COLO829 (cell line): ENCODE measurements around the gene DENND2C.
A peak's percentile ranks its signal among the peaks of the same experiment; 100 is the strongest.
"Not testable (repeated sequence)": the region's sequence is repeated elsewhere in the genome, so short reads cannot be mapped to it uniquely, and the experiment has no call there.

Experiments
- DNase-seq: peaks from one replicate; pipeline ENCODE4 v3.0.0; 2012; ENCODE audit warnings: low spot score

DENND2C gene

GRCh38 chr1:114595602-114596001, 74.2 kb downstream of the DENND2C start:
- no peak for DNase-seq

GRCh38 chr1:114594046-114594445, 75.8 kb downstream of the DENND2C start:
- no peak for DNase-seq

- no peak for DNase-seq
Observed at GRCh38 chr1:114589122-114589521, 80.7 kb downstream of the DENND2C start.

GRCh38 chr1:114588196-114588689, 81.6 kb downstream of the DENND2C start:
- DNase-seq, result no peak

- DNase-seq, result no peak
Observed at GRCh38 chr1:114587203-114587991, 82.5 kb downstream of the DENND2C start.

GRCh38 chr1:114586513-114587047, 83.3 kb downstream of the DENND2C start:
- no peak for DNase-seq

- peak; percentile 2 for DNase-seq
Observed at GRCh38 chr1:114585231-114585630, 84.6 kb downstream of the DENND2C start.

- DNase-seq, result peak; percentile 91
Observed at GRCh38 chr1:114581335-114582287, 88.2 kb downstream of the DENND2C start, which contains the start of gene BCAS2. BCAS2 (minus strand) TSS chr1:114581615; CDS start chr1:114581591, 24 bp downstream.

GRCh38 chr1:114574365-114574764, 95.5 kb downstream of the DENND2C start:
- no peak for DNase-seq

GRCh38 chr1:114564141-114564540, 105.7 kb downstream of the DENND2C start:
- no peak for DNase-seq

GRCh38 chr1:114562978-114563510, 106.8 kb downstream of the DENND2C start:
- DNase-seq, result not testable (repeated sequence)

- no peak for DNase-seq
Observed at GRCh38 chr1:114561333-114561732, 108.5 kb downstream of the DENND2C start.

- no peak for DNase-seq
Observed at GRCh38 chr1:114559356-114559755, 110.5 kb downstream of the DENND2C start.

- DNase-seq, result peak; percentile 30
Observed at GRCh38 chr1:114558544-114558943, 111.3 kb downstream of the DENND2C start.

GRCh38 chr1:114554577-114554976, 115.3 kb downstream of the DENND2C start:
- no peak for DNase-seq

GRCh38 chr1:114552106-114552639, 117.7 kb downstream of the DENND2C start:
- DNase-seq, result no peak

GRCh38 chr1:114551400-114551799, 118.4 kb downstream of the DENND2C start:
- DNase-seq, result no peak

- no peak for DNase-seq
Observed at GRCh38 chr1:114550336-114550735, 119.5 kb downstream of the DENND2C start.

- DNase-seq, result no peak
Observed at GRCh38 chr1:114549137-114549536, 120.7 kb downstream of the DENND2C start.

GRCh38 chr1:114547076-114547475, 122.8 kb downstream of the DENND2C start:
- no peak for DNase-seq

GRCh38 chr1:114545796-114546195, 124.1 kb downstream of the DENND2C start:
- no peak for DNase-seq

- no peak for DNase-seq
Observed at GRCh38 chr1:114545315-114545714, 124.5 kb downstream of the DENND2C start.
